IPS-18a (cell line): ENCODE results near the gene NDUFA7.
"Not testable (repeated sequence)": the region's sequence is repeated elsewhere in the genome, so short reads cannot be mapped to it uniquely, and the experiment has no call there.

Source experiments
- H3K27ac ChIP-seq: one replicate; pipeline ENCODE4 v1.5.1; 2013; ENCODE audit warnings: low read length
- H3K27me3 ChIP-seq: one replicate; pipeline ENCODE4 v1.6.1; 2013; ENCODE audit warnings: mild to moderate bottlenecking, low read length; ENCODE audit not compliant: control insufficient read depth, insufficient read depth
- H3K36me3 ChIP-seq: one replicate; pipeline ENCODE4 v1.6.1; 2013; ENCODE audit warnings: low read depth, low read length; ENCODE audit not compliant: control insufficient read depth
- H3K4me1 ChIP-seq: one replicate; pipeline ENCODE4 v1.6.1; 2013; ENCODE audit warnings: low read depth, low read length; ENCODE audit not compliant: control insufficient read depth
- H3K4me3 ChIP-seq: one replicate; pipeline ENCODE4 v1.5.1; 2013; ENCODE audit warnings: low read length
- H3K9ac ChIP-seq: one replicate; pipeline ENCODE4 v1.6.1; 2013; ENCODE audit warnings: mild to moderate bottlenecking, low read length, moderate library complexity
- H3K9me3 ChIP-seq: one replicate; pipeline ENCODE4 v1.6.1; 2013; ENCODE audit warnings: low read depth, low read length; ENCODE audit not compliant: control insufficient read depth

NDUFA7 gene

DNA sequence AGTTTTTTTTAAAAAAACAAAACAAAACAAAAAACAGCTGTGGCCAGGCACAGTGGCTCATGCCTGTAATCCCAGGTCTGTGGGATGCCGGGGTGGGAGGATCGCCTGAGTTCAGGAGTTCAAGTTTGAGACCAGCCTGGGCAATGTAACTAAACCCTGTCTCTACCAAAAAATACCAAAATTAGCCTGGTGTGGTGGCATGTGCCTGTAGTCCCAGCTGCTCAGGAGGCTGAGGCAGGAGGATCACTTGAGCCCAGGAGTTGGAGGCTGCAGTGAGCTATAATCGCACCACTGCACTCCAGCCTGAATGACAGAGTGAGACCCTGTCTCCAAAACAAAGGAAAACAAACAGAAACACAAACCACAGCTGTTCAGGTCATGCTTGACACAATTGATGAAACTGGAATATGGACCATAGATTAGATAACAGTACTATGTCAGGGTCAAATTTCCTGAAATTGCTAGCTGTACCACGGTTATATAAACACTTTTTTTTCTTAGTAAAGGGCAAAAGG, 35.9 kb upstream of the NDUFA7 start:
- Histone ChIP-seq H3K36me3 (no peaks in the 10 kb centered on the region), H3K9ac (no peak overlapping the region), H3K27ac (no peak overlapping the region), H3K27me3 (peaks cover 4% of the 10 kb centered on the region), H3K4me3 (no peak overlapping the region), H3K4me1 (peaks cover 4% of the 10 kb centered on the region), H3K9me3 (no peaks in the 10 kb centered on the region)

DNA sequence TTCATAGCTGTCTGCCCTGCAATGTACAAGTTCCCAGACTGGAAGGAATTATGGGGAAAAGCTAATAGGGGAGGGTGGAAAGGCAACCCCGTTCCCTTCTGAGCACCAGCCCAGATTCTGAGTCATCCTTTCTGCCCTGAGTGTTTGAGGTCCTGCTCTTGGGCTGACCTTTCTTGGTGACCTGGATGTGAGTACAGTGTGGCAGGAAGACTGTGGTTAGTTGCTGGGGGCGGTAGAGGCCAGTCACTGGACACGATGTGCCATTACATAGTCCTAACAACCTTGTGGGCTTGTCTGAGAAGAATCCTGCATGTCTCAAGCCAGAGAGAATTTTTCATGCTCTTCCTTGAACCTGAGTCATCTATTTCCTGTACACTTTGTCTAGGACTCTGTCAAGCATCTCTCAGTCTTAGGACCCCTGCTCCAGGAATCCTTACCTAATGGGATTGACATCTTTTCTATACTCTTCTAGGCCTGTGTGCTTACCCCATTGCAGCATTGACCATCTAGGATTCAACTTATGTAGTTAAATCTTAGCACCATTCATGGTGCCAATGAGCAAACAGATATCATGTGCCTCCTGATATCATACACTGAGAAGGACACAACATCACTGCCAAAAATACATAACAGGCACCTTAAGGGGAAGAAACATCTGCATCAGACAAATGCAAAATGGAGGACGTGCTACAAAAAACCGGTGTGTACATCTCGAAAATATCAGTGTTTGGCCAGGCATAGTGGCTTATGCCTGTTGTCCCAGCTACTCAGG, 34.6 kb upstream of the NDUFA7 start:
- no peaks in the 10 kb centered on the region for H3K27me3 ChIP-seq
- H3K4me3 ChIP-seq, result no peak overlapping the region
- H3K9me3 ChIP-seq, result no peaks in the 10 kb centered on the region
- peaks cover 5% of the 10 kb centered on the region for H3K4me1 ChIP-seq
- H3K27ac ChIP-seq, result no peak overlapping the region
- H3K36me3 ChIP-seq, result no peaks in the 10 kb centered on the region
- H3K9ac ChIP-seq, result no peak overlapping the region

DNA sequence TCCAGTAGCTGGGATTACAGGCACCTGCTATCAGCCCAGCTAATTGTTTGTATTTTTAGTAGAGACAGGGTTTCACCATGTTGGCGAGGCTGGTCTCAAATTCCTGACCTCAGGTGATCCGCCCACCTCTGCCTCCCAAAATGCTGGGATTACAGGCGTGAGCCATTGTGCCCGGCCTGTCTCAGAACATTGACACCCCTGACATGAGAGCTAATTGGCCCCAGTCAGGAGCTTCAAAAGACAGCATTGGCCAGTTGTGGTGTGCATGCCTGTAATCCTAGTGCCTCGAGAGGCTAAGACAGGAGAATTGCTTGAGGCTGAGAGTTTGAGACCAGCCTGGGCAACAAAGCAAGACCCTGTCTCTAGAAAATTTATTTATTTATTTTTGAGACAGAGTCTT, 31.7 kb upstream of the NDUFA7 start:
- H3K27me3 ChIP-seq, H3K4me1 ChIP-seq, H3K9me3 ChIP-seq, H3K36me3 ChIP-seq, H3K27ac ChIP-seq, H3K9ac ChIP-seq: not testable (repeated sequence)
- H3K4me3 ChIP-seq, result peak overlapping the region; percentile 35

GRCh38 chr19:8352134-8352827, 31.1 kb upstream of the NDUFA7 start:
- Histone ChIP-seq H3K36me3 (no peaks in the 10 kb centered on the region), H3K27ac (no peak overlapping the region), H3K9ac (no peak overlapping the region), H3K4me1 (peaks cover 5% of the 10 kb centered on the region), H3K9me3 (no peaks in the 10 kb centered on the region), H3K4me3 (peak overlapping the region; percentile 35), H3K27me3 (no peaks in the 10 kb centered on the region)

DNA sequence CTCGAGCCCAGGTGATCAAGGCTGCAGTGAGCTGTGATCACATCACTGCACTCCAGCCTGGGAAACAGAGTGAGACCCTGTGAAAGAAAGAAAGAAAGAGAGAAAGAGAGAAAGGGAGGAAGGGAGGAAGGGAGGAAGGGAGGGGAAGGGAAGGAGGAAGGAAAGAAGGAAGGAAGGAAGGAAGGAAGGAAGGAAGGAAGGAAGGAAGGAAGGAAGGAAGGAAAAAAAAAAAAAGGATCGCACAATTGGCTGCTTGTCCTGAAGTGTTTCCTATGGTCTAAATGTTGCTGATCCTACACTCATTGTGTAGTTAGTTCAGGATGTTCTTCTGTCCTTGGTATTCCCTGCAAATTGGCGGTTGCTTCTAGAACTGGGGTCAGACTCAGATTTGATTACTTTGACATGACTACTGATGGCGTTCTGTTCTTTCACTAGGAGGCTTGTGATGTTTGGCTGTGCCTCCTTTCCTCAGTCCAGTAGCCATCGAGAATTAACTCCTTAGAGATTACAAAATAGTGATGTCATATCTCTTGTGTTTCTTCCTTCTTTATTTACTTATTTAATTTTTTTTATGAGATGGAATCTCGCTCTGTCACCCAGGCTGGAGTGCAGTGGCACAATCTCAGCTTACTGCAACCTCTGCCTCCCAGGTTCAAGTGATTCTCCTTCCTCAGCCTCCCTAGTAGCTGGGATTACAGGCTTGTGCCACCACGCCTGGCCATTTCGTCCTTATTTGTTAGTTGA, 28.6 kb upstream of the NDUFA7 start:
- not testable (repeated sequence) for H3K4me3 ChIP-seq, H3K27ac ChIP-seq, H3K9me3 ChIP-seq, H3K27me3 ChIP-seq, H3K9ac ChIP-seq, H3K4me1 ChIP-seq, H3K36me3 ChIP-seq

- Histone ChIP-seq H3K27me3 (peaks cover 40% of the 10 kb centered on the region), H3K4me3 (no peak overlapping the region), H3K9ac (no peak overlapping the region)
Observed at GRCh38 chr19:8343483-8343844, 22.3 kb upstream of the NDUFA7 start.

GRCh38 chr19:8342684-8343482, 21.7 kb upstream of the NDUFA7 start, which contains the start of gene KANK3:
Gene KANK3 (minus strand): TSS chr19:8343262. CDS start chr19:8337828, 5,434 bp downstream.
- H3K27ac ChIP-seq, result no peak within 1 kb of the TSS
- H3K4me1 ChIP-seq, result no peaks in the 10 kb centered on the region

More at GRCh38 chr19:8343483-8343844, 22.3 kb upstream of the NDUFA7 start:
- no peaks in the 10 kb centered on the region for H3K9me3 ChIP-seq
- H3K27ac ChIP-seq, result no peak overlapping the region
- H3K4me1 ChIP-seq, result no peaks in the 10 kb centered on the region
- no peaks in the 10 kb centered on the region for H3K36me3 ChIP-seq

DNA sequence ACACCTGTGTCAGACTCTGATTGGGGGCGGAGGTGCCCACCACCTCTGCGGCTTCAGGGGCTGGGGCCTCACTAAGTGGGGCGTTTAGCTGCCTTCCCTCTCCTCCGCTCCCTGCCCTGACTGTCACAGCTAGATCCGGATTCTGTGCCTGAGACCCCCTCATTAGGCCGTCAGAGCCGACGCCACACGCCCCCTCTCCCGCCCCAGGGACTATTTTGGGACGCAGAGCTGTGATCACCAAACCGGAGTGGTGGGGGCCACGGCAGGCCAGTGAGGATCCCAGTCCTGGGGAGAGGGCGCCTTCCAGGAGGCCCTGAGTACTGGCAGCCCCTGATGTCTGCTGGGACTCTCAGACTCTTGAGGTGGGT, 21.1 kb upstream of the NDUFA7 start:
- H3K4me1 ChIP-seq, result no peaks in the 10 kb centered on the region
- H3K27me3 ChIP-seq, result peaks cover 40% of the 10 kb centered on the region
- no peak overlapping the region for H3K27ac ChIP-seq
- H3K9ac ChIP-seq, result no peak overlapping the region
- H3K4me3 ChIP-seq, result no peak overlapping the region
- no peaks in the 10 kb centered on the region for H3K9me3 ChIP-seq
- H3K36me3 ChIP-seq, result no peaks in the 10 kb centered on the region

More at GRCh38 chr19:8342684-8343482, 21.7 kb upstream of the NDUFA7 start, which contains the start of gene KANK3:
- H3K4me3 ChIP-seq, result peak within 1 kb of the TSS; percentile 67
- no peaks in the 10 kb centered on the region for H3K9me3 ChIP-seq
- no peak within 1 kb of the TSS for H3K9ac ChIP-seq
- H3K27me3 ChIP-seq, result peaks cover 40% of the 10 kb centered on the region
- H3K36me3 ChIP-seq, result no peaks in the 10 kb centered on the region

DNA sequence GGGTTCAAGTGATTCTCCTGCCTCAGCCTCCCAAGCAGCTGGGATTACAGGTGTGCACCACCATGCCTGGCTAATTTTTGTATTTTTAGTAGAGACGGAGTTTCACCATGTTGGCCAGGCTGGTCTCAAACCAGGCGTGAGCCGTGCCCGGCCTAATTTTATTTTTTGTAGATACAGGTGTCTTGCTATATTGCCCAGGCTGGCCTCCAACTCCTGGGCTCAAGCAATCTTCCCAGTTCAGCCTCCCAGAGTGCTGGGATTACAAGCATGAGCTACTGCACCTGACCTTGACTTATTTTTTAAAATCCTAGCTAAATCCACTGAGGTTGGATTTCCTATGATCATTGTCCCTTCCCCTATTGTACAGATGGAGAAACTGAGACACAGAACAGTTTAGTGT, 20.3 kb upstream of the NDUFA7 start:
- H3K27ac ChIP-seq, H3K9ac ChIP-seq, H3K36me3 ChIP-seq, H3K4me1 ChIP-seq, H3K9me3 ChIP-seq, H3K4me3 ChIP-seq: not testable (repeated sequence)
- peaks cover 45% of the 10 kb centered on the region for H3K27me3 ChIP-seq

DNA sequence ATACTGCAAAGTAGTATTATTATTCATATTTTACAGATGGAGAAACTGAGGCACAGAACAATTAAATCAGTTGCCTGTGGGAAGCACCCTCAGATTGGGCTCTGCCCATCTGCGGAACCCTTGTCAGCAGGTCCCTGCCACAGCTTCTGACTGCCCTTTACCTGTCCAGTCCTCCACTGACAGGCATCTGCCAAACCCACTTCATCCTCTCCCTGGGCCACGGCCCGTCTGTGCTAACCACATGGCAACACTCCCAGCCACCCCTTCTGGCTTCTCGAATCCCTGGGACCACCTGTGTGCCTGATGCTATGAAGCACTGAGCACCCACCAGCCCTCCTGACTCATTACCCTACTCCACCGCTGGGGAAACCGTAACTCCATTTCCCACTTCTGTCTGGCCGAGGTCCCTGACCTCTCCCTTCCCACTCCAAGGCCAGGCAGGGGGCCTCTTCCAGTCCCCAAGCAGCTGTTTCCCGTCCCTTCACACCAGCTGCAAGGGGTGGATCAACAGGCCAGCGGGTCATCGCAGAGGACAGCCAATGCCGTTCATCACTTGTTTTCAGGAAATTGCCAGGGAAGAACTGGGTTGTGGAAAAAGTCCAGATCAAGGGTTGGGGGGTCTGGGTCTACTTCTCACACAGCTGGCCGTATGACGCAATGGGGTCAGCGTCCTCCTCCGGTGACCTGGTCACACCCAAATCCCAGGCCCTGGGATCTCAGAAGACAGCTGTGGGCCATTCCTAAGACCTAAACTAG, 19.3 kb upstream of the NDUFA7 start:
- Histone ChIP-seq H3K27ac (no peak overlapping the region), H3K4me3 (no peak overlapping the region), H3K9ac (no peak overlapping the region), H3K9me3 (no peaks in the 10 kb centered on the region), H3K36me3 (no peaks in the 10 kb centered on the region), H3K4me1 (no peaks in the 10 kb centered on the region), H3K27me3 (peaks cover 55% of the 10 kb centered on the region)
